Measurements from ENCODE around the gene FAAH2.

- TF ChIP-seq CTCF (optimal IDR thresholded peaks at IDR 0.05 in 1 of 3, IDR thresholded peaks at IDR 0.05 in 1 of 3, conservative IDR thresholded peaks at IDR 0.05 in 1 of 3; ENCODE audit: extremely low read depth in 1 of 3, insufficient read depth in 2 of 3, low read length in 3 of 3) (no peak), EZH2 (IDR thresholded peaks at IDR 0.05; ENCODE audit: low read length) (no peak)
Observed at GRCh38 chrX:57285001-57285400, 1.5 kb upstream of the FAAH2 start.
